ENCODE results near the gene PTPRT.

DNA sequence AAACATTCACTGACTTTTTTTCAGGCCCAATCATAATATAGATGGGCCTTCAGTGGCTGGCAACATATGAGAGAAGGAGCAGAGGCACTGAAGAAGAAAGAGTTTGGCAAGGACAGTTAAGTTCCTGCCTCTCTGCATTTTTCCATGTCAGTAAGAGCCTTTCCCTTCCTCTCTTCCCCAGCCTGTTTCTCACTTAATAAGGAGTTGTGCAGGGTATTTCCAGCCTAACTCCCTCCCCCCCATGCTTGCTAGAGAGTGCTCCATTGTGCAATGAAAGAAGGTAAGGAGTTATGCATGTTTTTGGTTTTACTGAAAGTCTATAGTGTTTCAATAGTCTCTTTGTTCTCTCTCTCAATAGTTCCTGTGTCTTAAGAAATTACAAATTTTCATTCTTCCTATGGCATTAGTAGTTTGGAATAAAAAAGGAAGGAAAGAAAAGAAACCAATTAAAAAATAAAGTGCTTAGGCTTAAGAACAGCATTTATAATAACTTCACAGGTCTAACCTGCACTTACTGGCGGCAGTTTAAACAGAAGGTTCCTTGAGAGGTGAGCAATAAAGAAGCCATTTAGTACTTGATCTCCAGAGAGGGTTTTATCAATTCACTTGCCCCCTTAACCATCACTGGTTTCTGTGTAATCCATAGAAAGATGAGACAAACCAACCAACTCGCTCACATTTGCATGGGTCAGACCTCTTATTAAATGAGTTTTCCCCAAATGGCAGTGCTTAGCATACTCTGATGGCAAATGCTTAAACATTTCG is 251.1 kb downstream of the PTPRT start:
- TF ChIP-seq, protein P1, sequence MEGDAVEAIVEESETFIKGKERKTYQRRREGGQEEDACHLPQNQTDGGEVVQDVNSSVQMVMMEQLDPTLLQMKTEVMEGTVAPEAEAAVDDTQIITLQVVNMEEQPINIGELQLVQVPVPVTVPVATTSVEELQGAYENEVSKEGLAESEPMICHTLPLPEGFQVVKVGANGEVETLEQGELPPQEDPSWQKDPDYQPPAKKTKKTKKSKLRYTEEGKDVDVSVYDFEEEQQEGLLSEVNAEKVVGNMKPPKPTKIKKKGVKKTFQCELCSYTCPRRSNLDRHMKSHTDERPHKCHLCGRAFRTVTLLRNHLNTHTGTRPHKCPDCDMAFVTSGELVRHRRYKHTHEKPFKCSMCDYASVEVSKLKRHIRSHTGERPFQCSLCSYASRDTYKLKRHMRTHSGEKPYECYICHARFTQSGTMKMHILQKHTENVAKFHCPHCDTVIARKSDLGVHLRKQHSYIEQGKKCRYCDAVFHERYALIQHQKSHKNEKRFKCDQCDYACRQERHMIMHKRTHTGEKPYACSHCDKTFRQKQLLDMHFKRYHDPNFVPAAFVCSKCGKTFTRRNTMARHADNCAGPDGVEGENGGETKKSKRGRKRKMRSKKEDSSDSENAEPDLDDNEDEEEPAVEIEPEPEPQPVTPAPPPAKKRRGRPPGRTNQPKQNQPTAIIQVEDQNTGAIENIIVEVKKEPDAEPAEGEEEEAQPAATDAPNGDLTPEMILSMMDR (IDR thresholded peaks at IDR 0.05) = no peak
- no peak for TF ChIP-seq POLR2A (IDR thresholded peaks at IDR 0.05)
- peak in 1 of 3 donors; percentile 33 for TF ChIP-seq POLR2AphosphoS5 (IDR thresholded peaks at IDR 0.05)

All from breast epithelium (tissue), 3 donors.